CD4-positive, alpha-beta T cell treated with Interleukin-12 subunit alpha and Interleukin-12 subunit beta, for 1 hour (primary cell): ENCODE measurements around the gene MAN2B1.
"Not testable (repeated sequence)": the region's sequence is repeated elsewhere in the genome, so short reads cannot be mapped to it uniquely, and the experiment has no call there.

Experiments
- DNase-seq: peaks from one replicate; pipeline ENCODE4 v3.0.0-alpha.2; 2020

MAN2B1 gene

DNA sequence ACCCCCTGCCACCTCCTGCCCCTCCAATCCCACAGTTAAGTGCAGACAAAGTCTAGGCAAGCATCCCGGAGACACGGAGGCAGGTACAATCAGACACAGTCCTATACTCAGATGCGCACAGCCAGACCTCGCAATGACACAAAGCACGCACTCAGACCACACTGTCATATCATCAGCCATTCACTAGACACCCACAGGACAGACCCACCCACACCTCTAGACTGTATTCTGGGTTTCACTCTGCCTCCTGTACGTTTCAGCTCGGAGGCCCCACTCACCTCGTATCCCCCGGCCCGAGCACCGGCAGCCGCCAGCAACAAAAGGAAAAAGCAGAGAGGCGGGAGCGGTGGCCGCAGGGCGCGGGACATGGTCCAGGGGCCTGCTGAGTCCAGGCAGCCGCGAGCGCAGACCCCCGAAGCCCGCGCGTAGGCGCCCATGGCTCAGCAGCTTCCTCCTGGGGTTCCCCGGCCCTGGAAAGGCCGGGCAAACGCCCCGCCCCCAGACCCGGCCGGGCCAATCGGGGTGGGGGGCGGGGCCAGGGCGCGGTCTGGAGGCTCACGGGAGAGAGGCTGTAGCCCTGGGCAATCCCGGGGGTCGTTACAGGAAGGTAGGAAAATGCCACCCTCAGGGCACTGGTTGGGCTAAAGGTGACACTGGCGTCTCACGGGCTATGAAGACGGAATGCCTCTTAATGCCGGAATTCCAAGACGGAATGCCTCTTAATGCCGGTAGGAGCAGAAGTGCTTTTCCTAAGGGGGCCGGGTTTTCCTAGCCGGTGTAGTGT lies at the start of gene MAN2B1, which contains the start of gene WDR83:
TSS of gene MAN2B1 (minus strand) at position 478 of the 784 bp plus-strand sequence. CDS start at position 437, 41 bp downstream.
TSS of gene WDR83 (plus strand) at position 543 of the 784 bp plus-strand sequence. CDS start 2,984 bp downstream, outside the sequence.
- peak; percentile 83 for DNase-seq

DNA sequence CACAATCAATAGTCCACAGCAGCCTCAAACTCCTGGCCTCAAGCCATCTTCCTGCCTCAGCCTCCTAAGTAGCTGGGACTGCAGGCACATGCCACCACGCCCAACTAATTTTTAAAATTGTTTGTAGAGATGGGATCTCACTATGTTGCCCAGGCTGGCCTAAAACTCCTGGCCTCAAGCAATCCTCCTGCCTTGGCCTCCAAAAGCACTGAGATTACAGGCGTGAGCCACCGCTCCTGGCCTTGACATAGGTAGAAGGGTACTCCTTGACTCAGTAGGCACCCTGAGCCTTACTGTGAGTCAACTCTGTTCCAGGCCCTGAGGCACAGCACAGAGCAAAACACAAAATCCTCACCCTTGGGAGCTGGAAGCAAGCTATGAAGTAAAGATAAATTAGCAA lies 49.4 kb upstream of the MAN2B1 start:
- no peak for DNase-seq

DNA sequence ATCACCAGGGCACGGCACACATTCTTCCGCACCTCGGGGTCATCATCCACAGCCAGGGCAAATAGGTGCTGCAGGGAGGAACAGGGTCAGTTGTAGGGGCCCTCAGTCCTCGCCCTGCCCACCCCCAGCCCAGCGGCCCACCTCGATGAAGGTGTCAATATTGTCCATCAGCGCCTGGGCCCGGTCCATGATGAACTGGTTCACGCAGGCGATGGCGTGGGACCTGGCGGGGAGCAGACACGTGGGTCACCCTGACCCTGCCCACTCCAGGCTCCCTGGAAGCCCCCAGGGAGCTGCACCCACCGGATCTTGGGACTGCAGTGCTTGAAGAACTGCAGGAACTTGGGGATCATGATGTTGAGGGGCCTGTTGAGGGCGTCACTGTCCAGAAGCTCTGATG lies 48.6 kb upstream of the MAN2B1 start:
- no peak for DNase-seq

DNA sequence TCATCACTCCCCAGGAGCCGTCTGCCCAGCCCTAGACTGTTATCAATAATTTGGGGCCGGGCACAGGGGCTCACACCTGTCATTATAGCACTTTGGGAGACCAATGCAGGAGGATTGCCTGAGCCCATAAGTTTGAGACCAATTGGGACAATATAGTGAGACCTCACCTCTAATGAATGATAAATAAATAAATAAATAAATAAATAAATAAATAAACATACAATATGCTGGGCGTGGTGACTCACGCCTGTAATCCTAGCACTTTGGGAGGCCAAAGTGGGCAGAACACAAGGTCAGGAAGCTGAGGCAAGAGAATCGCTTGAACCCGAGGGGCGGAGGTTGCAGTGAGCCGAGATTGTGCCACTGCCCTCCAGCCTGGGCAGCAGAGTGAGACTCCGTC lies 46.8 kb upstream of the MAN2B1 start:
- not testable (repeated sequence) for DNase-seq

DNA sequence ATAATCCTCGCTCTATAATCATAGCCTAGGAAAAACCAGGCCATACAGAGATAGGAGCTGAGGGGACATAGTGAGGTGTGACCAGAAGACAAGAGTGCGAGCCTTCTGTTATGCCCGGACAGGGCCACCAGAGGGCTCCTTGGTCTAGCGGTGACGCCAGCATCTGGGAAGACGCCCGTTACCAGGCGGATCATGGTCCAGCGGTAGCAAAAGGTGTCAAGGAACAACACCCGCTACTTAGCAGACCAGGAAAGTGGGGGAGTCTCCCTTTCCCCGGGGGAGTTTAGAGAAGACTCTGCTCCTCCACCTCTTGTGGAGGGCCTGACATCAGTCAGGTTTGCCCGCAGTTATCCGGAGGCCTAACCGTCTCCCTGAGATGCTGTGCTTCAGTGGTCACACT lies 45.5 kb upstream of the MAN2B1 start:
- DNase-seq = not testable (repeated sequence)

DNA sequence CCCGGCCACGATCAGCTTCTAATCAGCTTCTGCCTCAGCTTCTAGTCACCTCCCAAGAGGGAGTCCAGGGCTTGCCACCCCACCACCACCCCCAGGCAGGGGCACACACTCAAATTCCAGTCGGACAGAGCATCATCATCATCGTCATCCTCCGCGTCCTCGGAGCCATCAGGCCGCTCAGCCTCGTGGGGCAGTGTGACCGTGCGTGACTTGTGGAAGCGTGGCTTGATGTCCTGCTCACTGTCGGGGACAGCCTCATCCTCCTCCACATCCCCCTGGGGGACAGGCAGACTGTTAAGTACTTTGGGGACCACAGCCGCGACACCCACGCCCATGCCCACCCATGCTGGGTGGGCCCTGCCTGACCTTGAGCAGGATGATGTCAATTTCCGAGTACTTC lies 44.6 kb upstream of the MAN2B1 start:
- DNase-seq = no peak

DNA sequence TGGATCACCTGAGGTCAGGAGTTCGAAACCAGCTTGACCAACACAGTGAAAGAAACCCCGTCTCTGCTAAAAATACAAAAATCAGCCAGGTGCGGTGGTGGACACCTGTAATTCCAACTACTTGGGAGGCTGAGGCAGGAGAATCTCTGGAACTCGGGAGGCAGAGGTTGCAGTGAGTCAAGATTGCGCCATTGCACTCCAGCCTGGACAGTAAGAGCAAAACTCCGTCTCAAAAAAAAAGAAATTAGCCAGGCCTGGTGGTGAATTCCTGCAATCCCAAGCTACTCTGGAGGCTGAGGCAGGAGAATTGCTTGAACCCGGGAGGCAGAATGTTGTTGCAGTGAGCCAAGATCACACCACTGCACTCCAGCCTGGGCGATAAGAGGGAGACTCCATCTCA lies 42.1 kb upstream of the MAN2B1 start:
- DNase-seq = no peak

DNA sequence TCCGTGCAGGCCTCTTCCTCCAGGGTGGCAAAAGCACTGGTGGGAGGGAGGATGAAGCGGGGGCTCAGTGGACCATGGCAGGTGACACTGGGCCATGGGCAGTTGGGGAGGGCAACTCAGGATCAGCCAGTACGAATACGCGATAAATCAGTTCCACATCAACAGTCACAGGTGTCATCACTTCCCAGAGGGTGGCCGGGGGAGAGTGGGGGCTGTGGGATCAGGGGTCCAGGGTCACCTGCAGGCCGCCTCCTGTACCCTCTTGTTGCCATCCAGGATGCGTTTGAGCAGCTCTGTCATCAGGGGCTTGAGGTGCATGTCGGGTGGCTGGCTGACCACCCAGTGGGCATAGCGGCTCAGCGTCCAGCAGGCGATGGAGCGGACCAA lies 39.8 kb upstream of the MAN2B1 start:
- no peak for DNase-seq

DNA sequence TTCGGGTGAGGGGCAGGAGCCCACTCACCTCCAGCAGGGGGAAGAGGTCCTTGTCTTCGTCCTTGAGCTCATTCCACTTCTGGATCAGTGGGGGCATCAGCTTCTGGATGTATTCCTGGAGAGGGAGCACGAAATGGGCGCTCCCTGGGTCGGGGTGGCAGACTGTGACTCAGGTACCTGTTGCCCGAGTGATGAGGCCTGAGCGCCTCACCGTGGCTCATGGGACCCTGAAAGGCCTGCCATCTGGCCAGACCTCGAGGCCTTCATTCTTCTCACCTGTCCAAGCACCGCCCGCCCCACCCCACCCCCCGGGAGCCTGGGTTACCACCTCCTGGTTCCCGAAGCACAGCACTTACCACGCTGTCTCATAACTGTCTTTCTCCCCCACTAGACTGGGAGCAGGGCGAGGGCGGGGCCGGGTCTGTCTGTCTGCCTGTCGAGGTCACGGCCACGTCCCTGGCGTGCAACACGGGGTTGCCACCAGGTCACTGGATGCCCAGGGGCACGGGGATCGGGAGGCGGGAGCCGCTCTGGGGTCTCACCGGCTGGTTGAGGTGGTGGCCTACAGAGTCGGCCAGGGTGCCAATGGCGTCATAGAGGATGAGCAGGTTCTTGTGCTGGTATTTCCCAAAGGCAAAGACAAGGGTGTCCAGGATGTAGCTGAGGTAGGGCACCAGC lies 39.3 kb upstream of the MAN2B1 start:
- DNase-seq = no peak

DNA sequence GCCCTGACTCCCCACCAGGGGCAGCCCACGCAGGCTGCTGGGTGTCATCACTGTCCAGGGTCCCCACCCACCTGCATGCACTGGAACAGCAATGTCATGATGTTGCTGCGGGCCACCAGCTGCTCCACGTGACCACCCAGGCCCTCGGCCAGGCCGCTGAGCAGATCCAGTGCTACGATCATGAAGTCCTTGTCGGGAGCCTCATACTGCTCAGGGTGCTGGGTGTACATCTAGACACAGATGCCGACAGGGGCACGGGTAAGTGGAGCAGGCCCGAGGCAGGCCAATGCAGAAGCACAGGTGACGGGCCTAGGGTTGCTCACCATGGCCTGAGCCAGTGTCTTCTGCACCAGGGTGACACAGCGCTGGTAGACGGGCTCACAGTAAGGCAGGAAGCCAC lies 38.6 kb upstream of the MAN2B1 start:
- DNase-seq = no peak

DNA sequence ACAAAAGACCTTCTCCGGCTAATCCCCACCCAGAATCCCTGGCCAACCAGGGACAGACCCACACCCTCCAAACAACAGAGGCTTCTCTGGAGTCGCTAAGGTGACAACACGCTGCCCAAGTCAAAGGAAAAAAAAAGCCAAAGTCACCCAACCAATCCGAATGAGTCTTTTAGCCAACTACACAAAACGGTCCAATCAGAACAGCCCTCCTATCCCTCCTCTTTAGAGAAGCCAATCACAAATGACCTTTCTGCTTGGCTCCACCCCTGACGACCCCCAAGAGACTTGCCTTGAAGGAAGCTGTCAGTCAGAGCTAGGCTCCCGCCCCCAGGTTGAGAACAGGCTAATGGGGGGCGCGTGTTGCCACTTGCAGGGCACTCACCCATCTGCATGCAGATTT lies 36.5 kb upstream of the MAN2B1 start:
- DNase-seq = no peak

DNA sequence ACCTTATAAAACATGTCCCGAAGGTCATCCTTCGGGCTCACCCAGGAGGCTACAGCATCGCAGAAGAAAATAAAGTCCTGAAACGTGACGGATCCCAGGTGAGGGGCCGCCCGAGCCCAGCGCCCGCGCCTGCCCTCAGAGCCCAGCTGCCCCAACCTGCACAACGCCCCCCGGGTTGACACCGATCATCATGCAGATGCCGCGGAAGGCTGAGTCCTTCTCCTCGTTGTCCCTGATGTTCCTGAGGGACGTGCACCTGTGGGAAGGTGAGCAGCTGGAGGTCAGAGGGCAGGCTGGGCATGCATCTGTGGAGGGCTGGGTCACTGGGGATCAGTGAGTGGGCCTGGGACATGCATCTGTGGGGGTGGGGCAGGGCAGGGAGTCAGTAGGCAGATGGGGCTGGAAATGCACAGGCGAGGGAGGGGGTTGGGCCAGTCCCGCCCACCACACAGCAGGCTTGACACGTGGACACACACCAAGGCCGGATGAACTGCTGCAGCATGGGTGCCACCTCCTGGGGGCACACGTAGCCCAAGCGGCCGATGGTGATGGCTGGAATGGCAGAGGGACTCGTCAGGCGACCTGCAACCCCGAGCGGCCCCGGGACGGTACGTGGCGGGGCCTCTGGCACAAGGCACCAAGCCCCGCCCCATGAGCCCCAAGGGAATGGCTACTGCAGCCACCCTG lies 35.2 kb upstream of the MAN2B1 start:
- DNase-seq = no peak

DNA sequence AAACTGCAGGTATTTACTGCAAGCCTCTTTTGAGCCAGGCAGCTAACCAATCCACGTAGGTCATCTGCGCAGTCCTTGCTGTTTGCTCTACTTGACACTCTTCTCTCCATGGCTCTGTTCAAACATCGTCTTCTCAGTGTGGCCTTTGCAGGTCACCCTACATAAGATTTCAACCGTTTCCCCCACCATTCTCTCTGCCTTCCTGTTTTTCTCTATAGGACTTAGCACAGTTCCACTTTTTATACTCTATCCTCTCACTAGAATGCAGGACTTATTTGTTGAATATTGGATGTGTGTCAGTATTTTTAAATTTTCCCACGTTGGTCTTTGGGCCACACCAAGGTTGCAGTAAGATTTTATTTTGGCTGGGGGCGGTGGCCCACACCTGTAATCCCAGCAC lies 31.6 kb upstream of the MAN2B1 start:
- no peak for DNase-seq

DNA sequence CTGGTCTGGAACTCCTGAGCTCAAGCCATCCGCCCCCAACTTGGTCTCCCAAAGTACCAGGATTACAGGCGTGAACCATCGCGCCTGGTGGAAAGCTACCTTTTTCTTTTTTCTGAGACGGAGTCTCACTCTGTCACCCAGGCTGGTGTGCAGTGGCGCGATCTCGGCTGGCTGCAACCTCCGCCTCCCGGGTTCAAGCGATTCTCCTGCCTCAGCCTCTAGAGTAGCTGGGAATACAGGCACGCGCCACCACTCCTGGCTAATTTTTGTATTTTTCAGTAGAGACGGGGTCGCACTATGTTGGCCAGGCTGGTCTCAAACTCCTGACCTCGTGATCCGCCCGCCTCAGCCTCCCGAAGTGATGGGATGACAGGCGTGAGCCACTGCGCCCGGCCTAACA lies 30.9 kb upstream of the MAN2B1 start:
- DNase-seq = not testable (repeated sequence)

DNA sequence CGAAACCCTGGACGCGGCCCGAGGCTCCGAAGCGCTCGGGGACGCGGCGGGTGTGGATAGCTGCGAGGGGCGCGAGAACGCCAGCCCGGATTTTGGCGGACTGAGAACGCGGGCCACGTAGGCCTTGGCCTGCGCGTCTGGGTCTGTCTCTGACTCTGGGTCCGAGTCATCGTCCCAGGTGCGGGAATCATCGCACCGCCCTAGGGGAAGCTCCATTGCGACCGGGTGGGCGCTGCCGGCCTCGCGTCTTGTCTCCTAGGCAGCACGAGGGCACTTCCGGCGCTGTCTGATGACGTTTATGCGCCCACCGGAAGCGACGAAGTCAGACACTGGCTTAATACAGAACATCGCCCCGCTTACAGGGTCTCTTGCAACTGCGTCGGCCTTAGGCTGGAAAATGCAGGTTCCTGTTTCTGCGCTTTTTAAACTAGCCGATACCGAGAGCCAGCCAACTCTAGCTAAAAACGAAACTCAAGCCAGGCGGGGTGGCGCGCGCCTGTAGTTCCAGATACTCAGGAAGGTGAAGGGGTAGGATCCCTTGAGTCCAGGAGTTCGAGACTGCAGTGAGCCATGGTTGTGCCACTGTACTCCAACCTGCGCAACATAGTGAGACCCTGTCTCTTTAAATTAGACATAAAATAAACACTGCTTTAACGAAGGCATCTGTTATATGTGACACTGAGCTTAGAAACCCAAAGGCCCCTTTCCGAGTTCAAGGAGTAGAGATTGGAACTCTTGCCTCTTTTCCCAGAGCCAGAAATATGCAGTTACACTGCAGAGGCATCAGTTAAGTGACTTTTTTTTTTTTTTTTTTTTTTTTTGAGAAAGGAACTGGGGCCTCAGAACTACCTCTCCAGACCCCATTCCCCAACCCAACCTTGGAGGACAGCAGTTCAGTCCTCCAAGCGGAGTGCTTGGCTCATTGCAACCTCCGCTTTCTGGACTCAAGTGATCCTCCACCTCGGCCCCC lies 30.1 kb upstream of the MAN2B1 start, which contains the start of gene FBXW9:
TSS of gene FBXW9 (minus strand) at position 266 of the 970 bp plus-strand sequence. CDS start at position 216, 50 bp downstream.
- peak; percentile 96 for DNase-seq

DNA sequence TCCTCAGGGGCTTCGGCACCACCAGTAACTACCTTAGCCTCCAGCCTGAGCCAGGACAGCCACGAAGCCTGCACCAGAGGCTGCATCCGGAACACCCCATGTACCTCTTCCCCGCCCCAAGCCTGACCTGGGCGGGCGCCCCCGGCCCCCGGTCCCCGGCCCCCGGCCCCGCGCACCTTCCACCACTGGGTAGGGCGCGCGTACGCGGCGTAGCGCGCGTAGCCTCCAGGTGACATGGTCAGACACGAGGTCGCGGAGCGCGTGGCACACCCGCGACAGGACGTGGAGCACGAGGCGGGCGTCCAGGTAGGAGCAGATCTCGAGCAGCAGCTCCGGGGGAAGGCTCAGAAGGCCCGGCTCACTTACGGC lies 29.4 kb upstream of the MAN2B1 start:
- DNase-seq = no peak

DNA sequence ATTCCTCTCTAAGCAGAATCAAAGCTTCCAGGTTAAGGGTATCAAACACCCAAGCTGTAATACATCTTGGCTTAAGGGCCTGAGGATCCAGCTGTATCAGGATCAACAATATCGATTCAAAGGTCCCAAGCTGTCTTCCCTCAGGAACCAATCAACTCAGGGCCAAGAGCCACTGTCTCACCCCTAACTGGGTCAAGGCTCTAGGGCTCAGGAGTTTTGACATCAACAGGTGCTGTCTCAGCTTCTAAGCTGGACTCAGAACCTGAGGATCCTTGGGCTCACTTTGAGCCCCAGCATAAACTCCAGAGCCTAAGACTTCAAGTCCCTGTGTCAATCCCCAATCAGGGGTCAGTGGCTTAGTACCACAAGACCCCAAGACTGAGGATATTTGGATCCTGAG lies 29.0 kb upstream of the MAN2B1 start:
- no peak for DNase-seq

DNA sequence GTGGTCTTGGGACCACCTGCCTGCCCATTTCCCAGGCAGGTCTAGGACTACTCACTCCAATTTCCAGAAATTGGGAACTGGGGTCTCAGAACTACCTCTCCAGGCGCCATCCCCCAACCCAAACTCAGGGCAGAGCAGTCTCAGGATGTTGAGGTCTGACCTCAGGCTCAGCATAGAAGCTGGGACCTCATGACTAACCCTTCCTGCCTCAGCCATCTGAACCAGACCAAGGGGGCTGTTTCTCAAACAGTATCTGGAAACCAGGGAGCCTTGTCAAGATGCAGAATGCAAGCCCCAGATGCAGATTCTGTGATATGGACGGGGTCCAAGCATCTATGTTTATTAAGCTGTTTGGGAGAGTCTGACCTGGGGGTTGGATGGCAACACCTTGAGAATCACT lies 28.6 kb upstream of the MAN2B1 start:
- DNase-seq = no peak

DNA sequence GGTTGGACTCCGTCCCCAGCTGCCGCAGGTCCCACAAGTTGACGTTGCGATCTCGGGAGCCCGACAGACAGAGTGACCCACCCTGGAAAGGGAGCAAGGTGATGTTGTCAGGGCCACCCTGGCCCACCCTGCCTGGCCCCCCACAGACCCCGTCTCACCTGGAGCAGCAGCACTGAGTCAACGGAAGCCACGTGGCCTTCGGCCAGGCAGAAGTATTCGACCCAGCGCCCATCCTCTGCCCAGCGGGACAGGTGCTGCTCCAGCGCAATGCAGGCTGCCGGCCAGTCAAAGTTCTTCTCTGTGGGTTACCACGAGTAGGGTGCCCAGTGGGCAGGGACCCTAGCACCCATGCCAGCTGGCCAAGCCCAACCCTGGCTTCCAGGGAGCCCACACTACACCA lies 28.1 kb upstream of the MAN2B1 start:
- DNase-seq = no peak

DNA sequence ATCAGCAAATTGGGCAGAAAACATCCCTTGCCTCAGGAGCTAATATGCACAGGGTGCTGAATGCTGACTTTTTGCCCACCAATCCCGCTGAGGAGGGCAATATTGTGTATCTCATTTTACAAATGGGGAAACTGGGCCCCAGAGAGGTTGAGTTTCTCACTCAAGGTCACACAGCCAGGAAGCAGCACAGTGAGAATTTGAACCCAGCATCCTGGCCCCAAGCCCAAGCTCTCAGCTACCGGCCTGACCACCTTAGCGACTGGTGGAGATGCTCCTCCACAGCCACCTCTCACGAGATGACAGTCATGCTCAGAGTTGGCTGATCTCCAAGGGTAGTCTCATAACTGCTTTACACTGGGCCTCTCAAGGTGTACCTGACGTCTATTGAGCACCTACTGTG lies 26.4 kb upstream of the MAN2B1 start:
- no peak for DNase-seq

DNA sequence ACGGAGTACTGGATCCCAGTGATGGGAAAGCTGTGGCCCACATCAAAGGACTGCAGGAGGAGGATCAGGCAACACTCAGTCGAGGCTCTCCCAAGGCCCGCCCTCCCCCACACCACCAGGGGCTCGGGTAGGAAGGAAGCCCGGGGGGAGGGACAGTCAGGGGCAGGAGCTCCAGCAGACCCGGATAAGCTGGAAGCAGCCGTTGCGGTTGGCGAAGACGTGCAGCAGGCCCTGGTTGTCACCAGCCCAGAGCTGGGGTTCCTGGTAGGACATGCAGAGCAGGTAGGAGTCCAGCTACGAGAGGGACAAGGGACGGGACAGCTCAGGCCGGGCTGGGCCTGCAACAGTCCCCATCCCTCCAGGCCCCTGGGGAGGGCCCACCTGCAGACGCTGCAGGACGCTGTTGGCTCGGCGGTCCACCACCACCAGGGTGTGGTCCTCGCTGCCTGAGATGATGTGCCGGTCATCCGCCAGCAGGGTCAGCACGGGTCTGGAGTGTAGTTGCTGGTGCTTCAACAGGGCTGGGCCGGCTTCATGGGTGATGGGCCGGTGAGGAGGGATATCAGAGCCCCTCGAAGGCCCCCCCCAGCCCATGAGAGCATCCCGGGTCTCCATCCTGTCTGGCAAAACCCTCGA lies 23.2 kb upstream of the MAN2B1 start:
- no peak for DNase-seq

DNA sequence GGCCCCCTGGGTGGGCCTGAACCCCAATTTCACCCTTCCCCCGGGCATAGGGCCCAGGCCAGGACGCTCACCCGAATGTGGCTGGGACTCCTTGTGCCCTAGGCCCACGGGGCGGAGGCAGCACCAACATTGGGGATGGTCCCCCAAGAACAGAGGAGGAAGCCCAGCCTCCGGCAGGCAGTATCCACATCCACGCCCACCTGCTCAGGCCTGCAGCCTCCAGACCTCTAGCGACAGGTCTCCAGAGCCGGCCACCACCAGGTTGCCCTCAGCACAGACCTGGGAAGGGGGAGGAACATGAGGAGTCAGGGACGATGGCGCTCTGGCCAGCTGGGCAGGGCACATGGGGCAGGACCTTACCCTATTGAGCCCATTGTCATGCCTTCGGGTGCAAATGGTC lies 22.5 kb upstream of the MAN2B1 start:
- DNase-seq = no peak
